ENCODE data around the gene NDST1. TPM values are rescaled to one million over a fixed set of nuclear protein-coding genes. Genes with fewer than 3 reads are reported as not detected.

NDST1 gene
- total RNA-seq, 1 experiment from 2014 or later, result 58.2 TPM

DNA sequence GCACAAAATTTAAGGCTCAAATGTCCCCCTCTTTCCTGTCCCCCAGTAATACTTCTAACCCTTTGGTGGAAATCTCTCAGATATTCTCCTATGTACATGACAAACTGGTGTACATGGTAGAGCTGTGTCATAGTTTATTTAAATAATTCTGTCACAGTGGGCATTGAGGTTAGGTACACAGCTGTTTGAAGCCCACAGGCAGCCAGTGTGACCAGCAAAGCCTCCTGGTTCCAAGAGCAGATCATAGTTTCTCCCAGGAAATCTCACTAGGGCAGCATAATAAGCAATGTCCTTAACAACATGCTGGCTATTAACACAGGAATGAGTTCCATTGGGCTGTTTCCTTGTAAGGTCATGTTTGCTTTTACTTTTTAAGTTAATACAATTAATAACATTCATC lies 63.9 kb downstream of the NDST1 start:
- in situ Hi-C loops (cut with HindIII; ENCODE audit: low pct_unique_long_range_greater_than_20kb, low sequenced_read_pairs), result no loop called here
- DNase-seq (ENCODE audit: low read depth), result no peak

DNA sequence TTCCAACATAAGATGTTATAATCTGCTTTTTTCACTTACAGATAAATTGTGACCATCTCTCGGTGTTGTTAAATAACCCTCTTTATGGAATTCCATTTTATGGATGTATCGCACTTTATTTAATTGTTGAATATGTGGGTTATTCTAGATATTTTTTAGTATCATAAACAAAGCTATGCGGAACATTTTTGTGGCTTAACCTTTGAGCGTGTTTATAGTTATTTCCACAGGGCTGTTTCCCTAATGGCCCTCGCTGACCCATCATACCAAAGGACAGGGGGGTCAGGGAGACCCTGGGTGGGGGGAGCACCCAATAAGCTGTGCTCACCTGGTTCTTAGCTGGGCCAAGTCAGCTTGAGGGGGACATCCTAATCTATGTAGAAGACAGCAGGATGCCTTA lies 65.3 kb downstream of the NDST1 start:
- DNase-seq (ENCODE audit: low read depth), result no peak
- in situ Hi-C loops (cut with HindIII; ENCODE audit: low pct_unique_long_range_greater_than_20kb, low sequenced_read_pairs), result no loop called here

DNA sequence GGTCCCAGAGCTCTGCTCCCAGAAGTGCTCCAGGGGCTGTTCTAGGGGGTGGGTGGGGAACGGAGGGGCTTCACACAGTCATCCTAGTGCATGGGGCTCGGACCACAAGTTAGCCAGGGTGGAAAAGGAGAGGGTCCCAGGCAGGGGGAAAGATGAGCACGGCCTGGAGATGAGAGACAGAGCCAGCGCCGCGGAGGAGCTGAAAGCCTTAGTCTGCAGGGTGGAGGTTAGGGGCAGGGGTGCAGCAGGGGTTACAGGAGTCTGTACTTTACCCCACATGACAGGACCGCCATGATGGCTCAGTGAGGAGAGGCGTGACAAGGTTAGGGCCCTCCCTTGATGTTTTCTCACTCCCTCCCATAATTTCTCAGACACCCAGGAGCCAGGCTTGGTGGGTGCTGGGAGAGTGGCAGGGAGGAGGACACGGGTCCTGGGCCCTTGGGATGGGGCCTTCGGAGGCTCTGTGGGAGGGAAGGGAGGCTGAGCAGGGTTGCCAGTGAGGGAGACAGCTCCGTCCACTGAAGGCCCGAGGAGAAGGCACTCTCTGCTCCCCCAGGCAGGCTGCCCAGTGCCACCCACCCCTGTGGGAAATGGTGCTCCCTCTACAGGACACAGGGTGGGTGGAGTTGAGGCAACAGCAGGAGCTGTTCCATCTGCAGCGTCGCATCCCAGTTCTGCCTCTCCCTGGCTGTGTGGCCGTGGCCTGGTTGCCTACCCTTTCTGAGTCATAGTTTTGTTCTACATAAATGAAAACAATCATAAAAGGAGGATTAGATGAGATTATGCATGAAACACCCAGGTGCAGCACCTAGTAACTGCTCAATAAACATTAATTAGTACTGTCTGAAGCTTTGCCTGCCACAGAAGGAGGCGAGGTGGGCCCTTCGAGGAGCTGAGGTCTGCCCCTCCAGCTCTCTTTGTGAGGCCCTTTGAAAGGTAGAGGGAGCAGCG lies 66.2 kb downstream of the NDST1 start:
- DNase-seq (ENCODE audit: low read depth), result no peak
- in situ Hi-C loops (cut with HindIII; ENCODE audit: low pct_unique_long_range_greater_than_20kb, low sequenced_read_pairs), result no loop called here

DNA sequence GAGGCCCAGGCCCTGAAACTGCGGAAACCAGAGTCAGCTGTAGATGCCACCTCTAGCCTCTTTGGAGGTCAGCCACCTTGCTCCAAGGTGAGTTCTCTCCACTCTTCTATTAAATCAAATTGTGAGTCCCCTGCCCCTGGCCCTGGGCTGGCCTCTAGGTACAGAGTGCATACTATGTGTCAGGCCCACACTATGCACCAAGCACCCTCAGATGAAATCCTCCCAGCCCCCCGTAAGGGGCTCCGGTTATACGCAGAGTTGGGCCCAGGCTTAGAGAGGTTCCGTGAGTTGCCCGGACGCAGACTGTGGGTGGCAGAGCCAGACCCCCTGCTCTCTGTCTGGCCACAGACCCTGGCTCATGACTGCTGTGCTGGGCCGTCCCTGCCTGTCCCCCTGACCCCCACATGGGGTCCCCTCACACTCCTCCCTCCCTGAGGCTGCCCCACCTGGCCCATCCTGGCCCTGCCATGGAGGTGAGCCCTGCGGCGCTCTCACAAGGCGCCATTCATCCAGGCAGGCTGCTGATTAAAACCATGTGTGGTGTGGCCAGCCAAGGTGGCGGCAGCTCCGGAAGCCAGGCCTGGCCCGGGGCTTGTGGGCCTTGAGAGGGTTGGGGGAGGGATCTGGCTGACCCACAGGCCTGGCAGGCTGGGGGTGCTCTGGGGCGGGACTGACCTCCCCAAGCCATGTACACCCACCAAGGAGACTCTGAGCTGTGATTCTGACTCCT lies 67.1 kb downstream of the NDST1 start:
- in situ Hi-C loops (cut with HindIII; ENCODE audit: low pct_unique_long_range_greater_than_20kb, low sequenced_read_pairs), result no loop called here
- DNase-seq (ENCODE audit: low read depth), result no peak

DNA sequence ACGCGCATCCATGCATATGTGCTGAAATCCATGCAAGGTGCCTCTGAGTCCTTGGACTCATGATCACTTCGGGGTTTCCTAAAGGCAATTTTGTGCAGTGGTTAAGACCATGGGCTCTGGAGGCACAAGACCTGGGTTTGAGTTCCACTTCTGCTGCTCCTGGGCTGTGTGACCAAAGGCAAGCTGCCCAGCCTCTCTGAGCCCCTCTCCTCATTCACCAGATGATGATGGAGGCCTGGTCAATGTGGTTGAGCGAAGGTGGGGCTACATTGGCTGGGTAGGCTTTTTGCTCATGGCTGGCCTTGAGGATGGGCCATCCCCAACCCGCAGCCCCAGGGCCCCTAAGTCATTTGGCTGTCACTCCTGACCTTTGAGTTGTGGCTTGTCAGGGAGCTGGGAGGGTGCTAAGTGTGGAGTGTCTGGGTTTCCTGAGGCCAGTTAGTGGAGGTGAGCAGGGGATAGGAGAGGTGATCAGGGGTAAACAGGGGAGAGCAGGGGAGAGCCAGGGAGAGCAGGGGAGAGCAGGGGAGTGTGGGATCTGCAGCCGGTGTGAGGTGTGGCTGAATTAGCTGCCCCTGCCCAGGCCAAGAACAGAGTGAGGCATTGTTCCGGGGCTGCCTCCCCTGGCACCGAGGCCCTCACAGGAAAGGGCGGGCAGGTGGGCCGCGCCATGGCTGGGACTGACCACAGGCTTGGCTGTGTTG lies 68.0 kb downstream of the NDST1 start:
- in situ Hi-C loops (cut with HindIII; ENCODE audit: low pct_unique_long_range_greater_than_20kb, low sequenced_read_pairs), result no loop called here
- DNase-seq (ENCODE audit: low read depth), result no peak

DNA sequence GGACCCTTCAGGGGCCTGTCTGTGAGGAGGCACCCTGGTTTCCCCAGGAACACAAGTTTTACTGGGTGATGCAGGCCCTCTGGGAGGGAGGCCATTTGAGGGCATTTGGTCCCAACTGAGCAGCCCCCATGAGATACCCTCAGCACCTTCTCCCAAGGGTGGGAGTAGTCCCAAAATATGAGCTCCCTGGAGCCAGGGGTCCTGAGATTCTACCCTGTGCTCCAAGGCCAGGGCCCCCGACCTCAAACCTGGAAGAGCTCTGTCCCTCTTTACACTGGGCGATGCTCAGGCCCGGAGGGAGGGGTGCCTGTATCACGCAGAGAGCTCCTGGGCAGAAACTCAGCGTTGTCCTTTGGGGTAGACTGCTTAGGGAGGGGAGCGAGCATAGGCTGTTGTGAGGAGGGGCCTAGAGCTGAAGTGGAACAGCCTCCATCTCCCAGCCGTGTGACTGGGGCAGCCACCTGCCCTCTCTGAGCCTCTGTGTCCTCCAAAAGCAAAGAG lies 68.6 kb downstream of the NDST1 start:
- no peak for DNase-seq (ENCODE audit: low read depth)
- in situ Hi-C loops (cut with HindIII; ENCODE audit: low pct_unique_long_range_greater_than_20kb, low sequenced_read_pairs), result no loop called here

DNA sequence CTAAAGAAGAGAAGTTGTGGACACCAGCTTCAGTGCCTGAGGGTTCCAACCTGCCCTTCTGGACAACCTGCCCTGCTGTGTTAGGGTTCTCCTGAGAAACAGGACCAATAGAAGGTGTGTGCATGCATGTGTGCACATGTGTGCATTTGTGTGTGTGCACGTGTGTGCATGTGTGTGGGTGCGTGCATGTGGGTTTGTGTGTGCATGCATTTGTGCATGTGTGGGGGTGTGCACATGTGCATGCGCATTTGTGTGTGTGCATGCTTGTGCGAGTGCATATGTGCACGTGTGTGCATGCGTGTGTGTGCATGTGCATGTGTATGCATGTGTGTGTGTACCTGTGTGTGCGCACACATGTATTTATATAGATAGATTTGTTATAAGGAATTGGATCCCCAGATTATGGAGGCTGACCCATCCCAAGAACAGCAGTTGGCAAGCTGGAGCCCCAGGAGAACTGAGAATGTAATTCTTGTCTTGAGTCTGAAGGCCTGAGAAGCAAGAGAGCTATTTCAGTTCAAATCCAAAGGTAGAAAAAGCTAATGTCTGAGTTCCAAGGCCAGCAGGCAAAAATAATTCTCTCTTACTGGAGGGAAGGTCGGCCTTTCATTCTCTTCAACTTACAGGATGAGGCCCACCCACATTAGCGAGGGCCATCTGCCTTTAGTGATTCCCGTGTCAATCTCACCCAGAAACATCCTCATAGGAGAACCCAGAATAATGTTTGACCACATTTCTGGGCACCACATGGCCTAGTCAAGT lies 69.6 kb downstream of the NDST1 start:
- in situ Hi-C loops (cut with HindIII; ENCODE audit: low pct_unique_long_range_greater_than_20kb, low sequenced_read_pairs), result no loop called here

DNA sequence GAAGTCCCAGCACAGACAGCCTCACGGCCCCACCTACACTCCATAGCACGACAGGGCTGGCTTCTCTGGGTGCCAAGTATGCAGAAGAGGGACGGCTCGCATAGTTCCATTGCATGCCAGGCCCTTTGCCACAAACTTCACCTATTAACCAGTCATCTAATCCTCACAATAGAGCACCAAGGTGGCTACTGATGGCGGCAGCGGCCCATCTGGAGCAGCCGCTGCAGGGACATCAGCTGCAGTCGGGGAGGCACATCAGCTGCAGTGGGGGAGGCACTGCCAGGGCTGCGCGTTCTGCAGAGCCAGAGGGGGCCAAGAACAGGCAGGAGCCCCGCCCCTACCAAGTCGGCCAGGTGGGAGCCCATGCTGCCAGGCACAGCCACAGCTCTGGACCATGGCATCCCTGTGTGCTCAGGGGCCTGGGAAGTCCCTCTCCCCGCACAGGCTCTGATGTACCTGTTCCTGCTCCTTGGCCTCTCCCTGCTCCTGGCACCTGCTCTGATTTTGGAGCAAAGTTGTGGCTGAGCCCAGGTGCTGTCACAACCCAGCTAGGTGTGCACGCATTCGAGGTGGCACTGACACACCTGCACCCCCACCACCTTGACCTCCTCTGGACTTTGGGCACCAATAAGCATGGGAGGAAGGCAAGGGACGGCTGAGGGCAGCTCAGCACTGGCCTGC lies 71.0 kb downstream of the NDST1 start:
- DNase-seq (ENCODE audit: low read depth), result no peak
- in situ Hi-C loops (cut with HindIII; ENCODE audit: low pct_unique_long_range_greater_than_20kb, low sequenced_read_pairs), result no loop called here

More for the DNA sequence above, 69.6 kb downstream of the NDST1 start:
- no peak for DNase-seq (ENCODE audit: low read depth)

DNA sequence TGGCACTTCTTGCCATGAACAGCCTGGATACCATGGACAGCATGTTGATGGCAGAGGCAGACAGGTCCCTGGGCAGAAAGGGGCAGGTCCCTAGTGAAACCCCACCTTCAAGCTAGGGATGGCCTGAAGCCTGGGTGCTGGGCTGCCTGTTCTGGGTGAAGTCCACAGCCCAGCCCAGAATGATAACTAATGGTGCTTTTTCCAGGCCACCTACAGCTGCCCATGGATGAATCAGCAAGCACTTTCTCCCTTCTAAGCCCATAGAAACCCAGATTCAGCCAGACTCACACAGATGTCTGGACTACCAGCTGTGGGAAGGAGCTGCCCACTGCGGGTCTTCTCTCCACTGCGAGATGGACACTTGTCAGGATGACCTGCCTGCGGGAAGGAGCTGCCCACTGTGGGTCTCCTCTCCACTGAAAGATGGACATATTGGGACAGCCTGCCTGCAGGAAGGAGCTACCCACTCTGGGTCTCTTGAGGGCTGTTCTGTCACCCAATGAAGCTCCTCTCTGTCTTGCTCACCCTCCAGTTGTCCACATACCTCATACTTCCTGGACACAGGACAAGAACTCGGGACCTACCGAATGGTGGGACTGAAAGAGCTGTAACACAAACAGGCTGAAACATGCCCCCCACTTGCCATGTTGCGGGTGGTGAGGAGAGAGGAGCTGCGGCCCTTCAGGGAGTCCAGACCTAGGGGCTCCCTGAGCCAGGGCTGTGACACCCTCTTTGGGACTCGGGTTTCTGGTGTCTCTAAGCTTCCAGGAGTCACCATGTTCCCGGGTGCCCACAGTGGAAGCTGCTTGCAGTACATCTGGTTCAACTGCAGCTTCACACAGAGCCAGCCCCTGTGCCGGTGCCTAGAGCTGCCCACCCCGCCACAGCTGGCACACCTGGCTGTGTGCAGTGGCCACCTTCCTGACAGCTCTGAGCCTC lies 71.8 kb downstream of the NDST1 start:
- DNase-seq (ENCODE audit: low read depth), result no peak
- in situ Hi-C loops (cut with HindIII; ENCODE audit: low pct_unique_long_range_greater_than_20kb, low sequenced_read_pairs), result no loop called here

DNA sequence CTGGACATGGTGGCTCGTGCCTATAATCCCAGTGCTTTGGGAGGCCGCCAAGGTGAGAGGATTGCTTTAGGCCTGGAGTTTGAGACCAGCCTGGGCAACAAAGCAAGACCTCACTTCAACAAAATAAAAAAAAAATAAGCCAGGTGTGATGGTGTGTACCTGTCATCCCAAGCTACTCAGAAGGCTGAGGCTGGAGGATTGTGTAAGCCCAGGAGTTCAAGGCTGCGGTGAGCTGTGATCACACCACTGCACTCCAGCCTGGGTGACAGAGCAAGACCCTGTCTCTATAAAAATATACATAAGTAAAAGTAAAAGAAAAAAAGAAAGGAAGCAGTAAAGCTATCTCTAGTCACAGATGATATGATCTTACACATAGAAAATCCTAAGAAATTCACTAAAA lies 73.0 kb downstream of the NDST1 start:
- DNase-seq (ENCODE audit: low read depth), result no peak
- in situ Hi-C loops (cut with HindIII; ENCODE audit: low pct_unique_long_range_greater_than_20kb, low sequenced_read_pairs), result no loop called here

DNA sequence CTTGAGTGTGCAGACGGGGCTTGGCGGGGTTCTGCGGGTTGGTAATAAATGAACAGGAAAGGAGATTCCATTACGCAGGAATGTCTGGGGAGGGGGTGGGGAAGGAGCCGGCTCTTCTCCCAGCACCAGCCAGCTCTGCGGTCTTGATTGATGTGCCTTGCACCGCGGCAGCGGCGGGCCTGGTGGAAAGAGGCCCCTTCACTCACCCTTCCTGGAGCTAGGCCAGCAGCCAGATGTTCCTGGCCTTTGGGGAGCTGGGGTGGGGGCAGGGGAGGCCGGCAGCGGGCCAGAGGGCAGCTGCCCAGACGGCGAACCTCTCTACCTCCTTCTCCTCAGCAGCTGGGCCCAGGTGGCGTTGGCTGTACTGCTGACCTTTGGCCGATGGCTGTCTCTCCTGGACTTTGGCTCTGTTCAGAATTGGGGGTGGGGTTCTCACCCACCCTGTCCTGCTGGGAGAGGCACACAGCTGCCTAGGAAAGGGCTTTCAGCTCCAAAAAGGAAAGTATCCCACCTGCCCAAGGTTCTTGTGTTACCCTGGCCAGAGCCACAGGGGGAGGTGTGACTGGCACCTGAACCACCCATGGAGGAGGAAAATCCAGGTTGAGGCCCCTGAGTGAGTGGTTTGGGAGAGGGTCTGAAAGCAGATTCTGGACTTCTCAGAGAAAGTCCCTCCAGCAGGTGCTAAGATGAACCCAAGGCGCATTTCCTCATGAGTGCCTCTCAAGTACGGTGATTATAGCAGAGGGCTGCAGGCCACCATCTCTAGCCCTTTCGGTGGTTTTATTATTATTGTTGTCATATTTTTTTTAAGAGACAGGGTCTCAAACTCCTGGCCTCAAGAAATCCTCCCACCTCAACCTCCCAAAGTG lies 74.5 kb downstream of the NDST1 start:
- no peak for DNase-seq (ENCODE audit: low read depth)
- in situ Hi-C loops (cut with HindIII; ENCODE audit: low pct_unique_long_range_greater_than_20kb, low sequenced_read_pairs), result no loop called here

DNA sequence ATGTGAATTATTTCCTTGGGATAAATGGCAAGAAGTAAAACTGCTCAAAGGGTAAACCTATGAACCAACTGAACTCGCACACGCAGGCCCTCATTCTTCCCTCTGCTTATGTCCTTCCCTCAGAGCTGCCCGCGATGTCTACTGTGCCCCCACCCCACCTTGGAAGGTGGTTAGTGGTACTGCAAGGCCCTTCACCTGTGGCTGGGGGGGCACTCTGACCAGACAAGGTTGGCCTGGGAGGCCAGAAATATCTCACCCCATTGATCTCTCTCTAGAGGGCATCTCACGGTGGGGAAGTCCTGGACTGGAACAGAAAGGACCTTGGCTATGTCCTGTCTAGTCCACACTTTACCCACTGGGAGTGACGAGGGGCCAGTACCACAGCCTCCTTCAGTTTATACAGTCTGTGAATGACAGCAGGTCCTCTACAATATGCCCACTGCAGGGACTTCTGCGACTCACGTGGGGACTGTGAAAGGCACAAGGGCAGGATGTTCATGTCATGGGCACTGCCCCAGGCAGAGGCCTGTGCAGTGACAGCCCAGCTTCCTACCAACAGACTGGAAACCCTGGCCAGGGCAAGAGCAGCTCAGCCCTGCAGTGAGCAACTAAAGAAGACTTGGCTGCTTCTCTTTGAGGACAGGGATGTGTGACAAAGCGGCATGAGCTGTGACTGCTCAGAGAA lies 75.8 kb downstream of the NDST1 start:
- no peak for DNase-seq (ENCODE audit: low read depth)
- in situ Hi-C loops (cut with HindIII; ENCODE audit: low pct_unique_long_range_greater_than_20kb, low sequenced_read_pairs), result no loop called here

DNA sequence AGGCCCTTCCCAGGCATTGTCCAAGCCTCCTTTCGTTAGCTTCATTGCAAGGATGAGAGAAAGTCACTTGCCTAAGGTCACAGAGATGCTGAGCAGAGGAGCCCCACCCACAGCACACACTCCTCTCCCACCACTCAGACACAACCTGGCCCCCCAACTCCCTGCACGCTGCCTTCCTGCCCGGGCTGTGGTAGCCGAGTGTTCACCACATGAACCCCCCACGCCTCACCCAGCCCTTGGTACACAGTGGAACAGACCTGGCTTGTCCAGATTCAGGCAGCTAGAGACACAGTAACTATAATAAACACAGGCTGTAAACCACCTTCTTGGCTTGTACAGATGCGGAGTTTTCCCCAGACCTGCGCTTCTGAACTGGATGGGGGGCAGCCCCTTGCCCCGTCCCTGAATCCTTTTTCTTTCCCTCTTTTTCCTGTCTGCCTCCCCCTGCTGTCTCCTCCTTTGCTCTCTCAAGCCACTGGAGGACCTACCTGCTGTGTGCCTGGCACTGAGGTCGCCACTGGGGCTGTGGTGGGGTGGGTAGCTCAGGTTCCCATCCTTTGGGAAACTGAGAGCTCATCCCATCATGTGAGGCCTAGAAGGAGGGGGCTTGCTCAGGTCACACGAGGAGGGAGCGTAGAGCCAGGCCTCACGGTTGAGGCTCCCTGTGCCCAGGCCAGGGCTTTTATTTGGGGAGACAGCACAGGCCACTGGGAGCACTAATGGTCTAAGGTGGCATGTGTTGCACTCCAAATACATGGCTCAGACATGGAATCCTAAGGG lies 76.8 kb downstream of the NDST1 start:
- DNase-seq (ENCODE audit: low read depth), result no peak
- in situ Hi-C loops (cut with HindIII; ENCODE audit: low pct_unique_long_range_greater_than_20kb, low sequenced_read_pairs), result no loop called here

DNA sequence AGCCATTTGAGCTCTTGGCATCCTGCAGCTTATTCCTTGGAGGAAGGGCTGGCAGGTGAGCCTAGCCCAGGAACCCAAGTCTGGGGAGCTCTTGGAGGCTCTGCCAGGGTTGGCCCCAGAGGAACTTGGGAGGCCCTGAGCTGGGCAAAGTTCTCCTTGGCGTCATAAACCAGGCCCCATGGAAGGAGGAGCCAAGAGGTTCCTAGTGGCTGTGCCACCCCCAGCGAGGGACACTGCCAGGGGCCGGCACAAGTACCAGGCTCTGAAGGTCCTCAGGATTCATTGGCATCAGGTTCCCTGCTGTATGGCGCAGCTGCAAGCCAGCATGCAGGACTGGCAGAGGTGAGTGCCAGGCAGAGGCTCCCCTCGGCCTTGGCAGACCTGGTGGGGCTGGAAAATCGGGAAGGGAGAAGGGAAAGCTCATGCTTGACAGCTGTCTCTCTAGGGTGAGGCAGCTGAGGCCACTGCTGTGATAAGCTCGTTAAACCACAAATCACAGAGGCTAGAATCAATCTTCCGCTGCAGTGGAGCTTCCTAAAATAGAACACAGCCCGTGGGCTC lies 77.9 kb downstream of the NDST1 start:
- no peak for DNase-seq (ENCODE audit: low read depth)
- in situ Hi-C loops (cut with HindIII; ENCODE audit: low pct_unique_long_range_greater_than_20kb, low sequenced_read_pairs), result no loop called here

Data from Caki2 (cell line).